GM21528 (cell line): ENCODE data around the gene TMEM53.

Experiments
- ATAC-seq: cut with Tn5 transposase; IDR thresholded peaks from one replicate; pipeline ENCODE4 v1.9.1; 2021; ENCODE audit warnings: mild to moderate bottlenecking, moderate library complexity; ENCODE audit not compliant: unreplicated experiment, low FRiP score

TMEM53 gene

DNA sequence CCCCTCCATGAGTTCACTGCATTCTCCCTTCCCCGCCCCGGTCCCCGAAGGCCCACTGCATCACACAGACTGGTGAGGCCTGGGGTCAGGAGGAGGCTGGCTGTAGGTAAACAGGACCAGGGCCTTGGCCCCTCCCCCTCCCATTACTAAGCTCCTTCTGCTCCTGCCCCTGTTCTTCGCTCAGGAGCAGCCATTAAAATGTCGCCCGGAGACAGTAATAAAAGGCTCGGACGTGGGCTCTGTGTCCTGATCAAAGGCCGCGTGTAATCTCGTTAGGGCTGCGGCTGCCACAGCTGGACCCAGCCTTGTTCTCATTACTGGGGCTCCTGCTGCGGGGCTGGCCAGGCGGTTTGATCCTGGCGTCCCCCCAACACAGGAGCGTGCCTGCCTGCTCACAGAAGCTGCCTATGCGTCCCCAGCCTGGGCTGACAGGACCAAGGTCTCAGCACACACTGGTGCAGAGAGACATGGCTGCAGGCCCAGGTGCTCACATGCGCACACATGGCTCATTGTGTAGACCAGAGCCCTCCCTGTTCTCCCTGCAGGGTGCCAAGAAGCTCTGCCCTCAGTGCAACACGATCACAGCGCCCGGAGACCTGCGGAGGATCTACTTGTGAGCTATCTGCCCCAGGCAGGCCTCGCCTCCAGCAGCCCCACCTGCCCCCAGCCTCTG lies 24.0 kb downstream of the TMEM53 start:
- no peak for ATAC-seq

GRCh38 chr1:44649788-44650158 lies 24.5 kb downstream of the TMEM53 start:
- no peak for ATAC-seq

DNA sequence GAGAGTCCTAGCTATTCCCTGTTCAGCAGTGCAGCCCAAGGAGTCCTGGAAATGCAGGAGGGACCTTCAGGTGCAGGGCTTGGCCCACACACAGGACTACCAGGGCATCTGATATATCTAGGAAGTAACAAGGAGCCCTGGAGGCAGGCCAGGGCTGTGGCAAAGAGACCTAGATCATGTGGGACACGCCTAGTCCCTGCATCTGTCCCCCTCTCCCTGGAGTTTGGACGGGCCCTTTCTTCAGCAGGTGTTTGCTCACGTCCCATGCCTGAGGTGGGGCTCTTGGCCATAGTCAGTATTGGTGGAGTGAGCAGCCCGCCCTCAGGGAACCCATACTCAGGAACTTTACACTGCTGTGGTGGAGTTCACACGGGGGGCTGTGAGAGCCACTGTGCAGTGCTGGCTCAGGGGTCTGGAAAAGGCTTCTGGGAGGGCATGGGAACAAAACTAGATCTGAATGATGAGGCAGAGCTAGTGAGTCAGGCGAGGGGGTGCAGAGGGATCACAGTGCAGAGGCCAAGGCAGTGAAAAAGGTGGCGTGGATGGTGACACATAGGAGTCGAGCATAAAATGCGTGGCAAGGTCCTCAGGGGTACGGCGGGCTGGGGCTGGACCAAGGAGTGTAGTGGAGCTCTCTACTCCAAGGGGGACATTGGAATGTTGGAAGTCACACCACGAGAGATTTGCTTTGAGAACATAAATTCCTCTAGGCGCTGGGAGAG lies 25.6 kb downstream of the TMEM53 start:
- ATAC-seq: no peak

DNA sequence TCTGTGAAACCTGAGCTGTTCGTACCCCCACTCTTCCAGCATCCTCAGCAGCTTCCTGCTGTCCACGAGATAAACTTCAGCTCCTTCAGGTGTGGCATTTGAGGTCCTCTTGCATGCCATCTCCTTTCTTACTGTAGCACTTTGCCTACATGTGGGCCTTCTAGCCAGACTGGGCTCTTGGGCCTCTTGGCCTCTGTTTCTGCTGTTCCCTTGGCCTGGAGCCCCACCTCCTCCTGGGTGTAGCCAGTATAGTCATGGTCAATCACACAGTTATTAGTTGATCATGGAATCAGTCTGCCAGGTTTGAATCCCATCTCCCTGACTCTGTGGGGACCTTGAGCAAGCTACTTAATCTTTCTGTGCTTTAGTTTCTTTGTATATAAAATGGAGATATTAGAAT lies 26.4 kb downstream of the TMEM53 start:
- no peak for ATAC-seq

DNA sequence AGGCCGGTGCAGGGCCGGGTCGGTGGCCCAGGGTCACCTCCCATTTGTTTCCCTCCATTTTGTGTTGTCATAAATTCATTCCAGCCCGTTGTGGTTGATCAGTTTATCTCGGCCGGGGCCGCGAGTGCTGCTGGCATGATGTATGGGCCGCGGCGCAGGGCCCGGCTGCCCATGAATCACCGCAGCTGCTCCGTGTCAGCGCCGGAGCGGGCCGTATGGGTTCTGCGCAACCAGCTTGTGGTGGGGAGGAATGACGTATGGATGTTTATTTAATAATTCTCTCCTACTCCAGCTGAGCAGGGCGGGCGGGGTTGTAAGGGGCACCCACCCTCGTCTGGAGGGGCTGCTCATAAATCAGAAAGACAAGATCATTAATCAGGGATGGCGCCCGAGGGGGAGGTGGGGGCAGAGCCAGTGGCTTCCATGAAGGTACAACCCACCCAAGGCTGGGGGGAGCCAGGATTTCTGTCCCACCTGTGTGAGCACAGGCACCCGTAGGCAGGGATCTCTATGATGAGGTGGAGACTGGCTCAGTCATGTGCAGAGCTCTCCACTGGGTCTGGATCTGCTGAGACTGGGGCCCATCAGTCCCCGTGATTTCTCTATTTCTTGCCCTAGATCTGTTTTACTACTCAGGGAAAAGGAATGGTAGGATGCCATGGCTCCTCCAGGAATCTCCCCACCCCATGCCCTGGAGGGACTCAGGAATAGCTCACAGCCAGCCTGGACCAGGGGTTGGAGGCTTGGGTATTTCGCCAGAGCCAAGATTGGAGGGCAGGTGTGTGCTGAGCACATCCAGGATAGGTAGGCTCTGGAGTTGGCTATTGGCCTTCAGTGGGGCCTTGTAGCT lies 27.8 kb downstream of the TMEM53 start:
- no peak for ATAC-seq

DNA sequence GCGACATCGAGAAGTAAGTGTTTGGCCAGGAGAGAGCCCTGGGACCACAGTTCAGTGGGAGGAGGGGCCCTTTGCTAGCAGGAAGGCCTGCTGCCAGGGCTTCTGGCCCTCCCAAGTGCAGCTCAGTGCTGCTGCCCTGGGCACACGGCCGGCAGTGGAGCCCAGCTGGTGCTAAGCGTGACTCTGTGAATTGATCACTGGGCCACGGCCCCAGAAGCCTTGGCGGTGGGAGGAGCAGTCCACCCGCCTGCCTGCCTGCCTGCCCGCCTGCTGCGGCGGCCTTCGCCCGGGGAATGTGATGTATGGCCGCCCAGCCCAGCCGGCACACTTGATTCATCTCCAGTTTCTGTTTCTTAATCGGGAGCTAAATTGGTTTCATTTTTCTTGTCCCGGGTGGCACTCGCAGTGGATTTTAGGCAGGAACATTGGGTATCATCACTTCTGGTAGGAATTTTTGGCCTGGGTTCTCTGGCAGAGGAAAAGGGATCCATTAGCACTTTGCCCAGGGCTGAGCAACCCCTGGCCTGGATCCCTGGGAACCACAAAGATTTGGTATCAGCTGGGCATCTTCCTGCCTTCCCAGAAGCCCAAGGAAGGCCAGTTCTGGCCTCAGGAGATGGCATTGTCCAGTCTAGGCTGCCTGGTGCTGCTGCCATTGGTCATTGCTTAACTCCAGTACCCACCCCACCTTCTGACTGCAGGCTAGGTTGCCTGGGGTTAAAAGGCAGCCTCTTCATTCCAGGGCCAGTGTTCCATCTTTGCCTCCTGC lies 28.6 kb downstream of the TMEM53 start:
- ATAC-seq: no peak

GRCh38 chr1:44644806-44645205 lies 29.5 kb downstream of the TMEM53 start:
- no peak for ATAC-seq

- no peak for ATAC-seq
These were observed 30.5 kb downstream of the TMEM53 start for GRCh38 chr1:44643721-44644334.

- no peak for ATAC-seq
These were observed 31.4 kb downstream of the TMEM53 start for GRCh38 chr1:44642925-44643324.

DNA sequence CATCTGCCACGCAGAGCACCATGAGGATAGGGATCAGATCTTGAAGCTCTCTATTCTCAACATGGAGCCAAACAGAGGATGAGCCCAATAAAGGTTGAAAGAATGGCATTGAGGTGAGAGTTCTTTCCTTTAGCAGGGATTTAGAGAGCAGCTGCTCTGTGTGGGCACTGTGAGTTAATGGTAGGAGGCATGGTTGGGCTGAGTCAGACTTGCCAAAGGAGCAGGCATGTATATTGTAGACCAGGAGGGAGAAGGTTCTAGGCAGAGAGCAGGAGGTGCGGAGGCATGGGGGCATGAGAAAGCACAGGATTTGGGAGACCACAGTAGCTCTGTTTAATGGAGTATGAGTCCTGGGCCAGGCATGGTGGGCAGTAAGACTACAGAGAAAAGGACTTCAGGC lies 32.0 kb downstream of the TMEM53 start:
- no peak for ATAC-seq

DNA sequence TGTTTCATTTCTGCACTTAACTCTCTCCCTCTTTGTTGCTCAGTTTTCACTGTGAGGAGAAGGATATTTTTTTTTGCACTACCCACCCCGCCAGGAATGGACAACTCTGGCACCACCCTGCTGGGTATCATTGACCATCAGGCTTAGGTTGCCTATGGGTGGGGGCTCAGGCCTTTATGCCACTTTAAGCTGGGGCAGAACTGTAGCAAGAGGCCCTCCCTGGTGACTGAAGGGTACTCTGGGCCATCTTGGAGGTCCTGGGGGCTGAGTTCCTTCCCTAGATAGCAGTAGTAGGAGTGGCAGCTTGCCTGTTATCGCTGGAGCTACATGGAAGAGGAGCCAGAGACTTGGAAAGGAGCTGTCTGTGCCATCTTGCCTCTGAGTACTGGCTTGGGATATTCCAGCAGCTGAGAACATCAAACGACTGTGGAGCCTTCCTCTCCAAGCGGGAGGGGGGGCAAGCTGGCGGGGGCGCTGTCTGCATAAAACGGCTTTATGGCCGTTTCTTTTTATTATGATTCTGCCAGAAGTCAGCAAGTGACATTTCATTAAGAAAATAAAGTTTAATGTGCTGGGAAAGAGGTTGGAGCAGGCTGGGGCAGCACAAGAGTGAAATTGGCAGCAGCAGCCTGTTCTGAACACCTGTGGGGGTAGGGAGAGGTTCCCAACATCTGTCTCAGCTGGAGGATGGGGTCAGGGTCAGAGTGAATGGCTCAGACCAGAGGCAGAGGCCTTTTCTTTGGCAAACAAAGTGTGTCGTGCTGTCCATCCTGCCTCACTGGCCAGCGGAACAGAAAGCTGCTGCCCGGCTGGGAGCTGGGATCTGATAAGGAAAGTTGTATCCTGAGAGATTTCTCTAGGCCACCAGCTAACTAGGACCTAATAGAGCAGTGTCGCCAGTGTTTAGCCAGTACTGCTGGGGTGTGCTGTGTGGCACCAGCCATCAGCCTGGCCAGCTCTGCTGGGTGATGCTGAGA lies 32.9 kb downstream of the TMEM53 start:
- ATAC-seq: no peak

DNA sequence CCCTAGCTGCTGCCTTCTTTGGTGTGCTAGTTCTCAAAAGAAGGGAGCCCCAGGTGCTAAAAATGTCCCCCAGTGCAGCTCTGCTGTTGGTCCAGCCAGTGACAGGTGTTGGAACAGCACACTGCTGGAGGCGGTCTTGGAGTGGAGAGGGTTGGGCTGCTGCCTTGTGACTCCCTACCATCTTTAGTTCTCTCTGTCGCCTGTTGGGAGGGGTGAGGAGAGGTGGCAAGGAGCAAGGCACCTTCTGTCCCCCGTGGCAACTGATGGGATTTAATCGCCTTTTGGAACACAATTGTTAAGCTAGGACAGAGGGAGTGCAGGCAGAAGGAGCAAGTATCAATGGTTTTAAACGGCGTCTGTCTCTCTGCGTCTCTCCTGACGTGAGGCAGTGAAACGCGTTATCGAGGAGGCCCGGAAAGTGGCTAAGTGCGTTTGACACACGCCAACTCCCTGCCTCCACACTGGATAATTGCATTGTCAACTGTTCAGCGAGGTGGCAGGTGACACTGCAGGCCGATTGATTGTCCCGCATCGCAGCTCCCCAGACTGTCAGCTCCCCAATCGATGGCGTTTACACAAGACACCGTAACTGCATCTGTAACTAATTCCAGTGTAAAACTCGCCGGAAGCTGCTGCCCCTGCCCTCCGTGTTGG lies 34.0 kb downstream of the TMEM53 start:
- no peak for ATAC-seq

DNA sequence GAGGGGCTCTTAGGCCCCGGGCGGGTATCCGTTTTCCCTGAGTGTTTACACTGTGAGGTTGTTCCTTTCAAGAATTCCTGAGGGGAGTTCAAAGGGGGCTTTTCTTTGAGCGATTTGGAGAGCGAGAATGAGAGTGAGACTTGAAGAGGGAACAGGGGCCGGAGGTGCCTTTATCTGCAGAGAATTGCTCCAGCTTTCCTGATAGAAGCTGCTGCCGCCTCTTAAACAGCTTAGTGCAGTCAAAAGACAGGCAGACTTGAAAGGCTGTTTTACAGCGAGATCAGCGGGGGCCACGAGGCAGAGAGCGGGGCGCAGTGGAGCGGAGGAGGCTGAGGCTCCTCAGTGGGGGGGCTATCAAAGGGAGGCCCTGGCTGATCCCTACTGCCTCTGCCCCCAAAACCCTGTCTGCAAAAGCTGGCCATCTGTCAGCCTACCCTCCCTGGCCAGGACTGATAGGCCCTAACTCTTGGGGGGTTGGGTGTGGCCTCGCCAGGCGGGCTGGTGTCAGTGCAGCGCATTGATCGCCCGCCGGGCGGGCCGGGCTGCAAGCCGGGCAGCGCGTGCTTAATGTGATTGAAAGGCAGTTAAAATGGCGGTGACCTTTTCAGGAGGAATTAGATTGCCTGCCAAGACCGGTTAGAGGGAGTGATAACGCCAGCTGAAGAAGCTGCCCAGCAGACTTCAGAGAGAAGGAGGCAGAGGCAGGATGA lies 36.4 kb downstream of the TMEM53 start:
- no peak for ATAC-seq

GRCh38 chr1:44636688-44637598 lies 37.3 kb downstream of the TMEM53 start:
- no peak for ATAC-seq

DNA sequence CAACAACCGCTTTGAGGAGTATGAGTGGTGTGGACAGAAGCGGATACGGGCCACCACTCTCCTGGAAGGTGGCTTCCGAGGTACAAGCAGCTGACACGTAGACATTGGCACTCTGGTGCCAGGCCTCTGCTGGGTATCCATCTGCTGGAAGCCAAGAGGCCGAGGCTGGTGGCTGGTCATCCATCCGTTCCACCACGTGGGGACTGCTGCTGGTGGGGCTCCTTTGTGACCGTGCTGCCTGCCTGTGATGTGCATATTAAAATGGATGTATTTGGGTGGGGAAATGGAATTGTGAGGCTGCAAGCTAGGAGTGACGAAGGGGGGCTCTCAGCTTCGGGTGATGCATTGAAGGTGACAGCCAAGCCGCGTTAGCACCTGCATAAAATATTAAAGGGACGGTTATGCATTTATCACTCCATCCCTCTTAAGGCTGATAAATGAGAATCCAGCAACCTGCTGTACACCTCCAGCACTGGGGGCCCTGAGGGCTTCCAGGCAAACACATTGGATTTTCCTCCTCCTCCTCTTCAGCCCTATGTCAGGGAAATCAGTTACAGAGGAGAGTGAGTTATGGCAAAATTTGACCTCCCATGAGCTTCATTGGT lies 38.1 kb downstream of the TMEM53 start:
- ATAC-seq: no peak

DNA sequence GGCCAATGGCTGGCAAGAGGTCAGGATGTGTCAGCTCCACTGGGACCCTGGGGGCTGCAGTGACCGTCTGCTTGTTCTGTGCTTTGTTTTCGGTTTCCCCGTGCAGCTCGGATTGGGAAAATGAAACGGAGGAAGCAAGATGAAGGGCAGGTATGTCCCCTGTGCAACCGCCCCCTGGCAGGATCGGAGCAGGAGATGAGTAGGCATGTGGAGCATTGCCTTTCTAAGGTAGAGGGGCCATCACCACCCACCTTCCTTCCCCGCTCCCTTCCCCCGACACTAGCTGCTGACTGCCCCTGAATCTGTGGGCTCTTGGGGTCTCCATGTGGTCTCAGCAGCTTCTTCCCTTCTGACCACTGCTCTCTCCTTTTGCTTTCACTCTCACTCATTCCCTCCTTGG lies 38.8 kb downstream of the TMEM53 start:
- no peak for ATAC-seq
